ENCODE results near the gene ADH6.
A peak's percentile ranks its signal among the peaks of the same experiment; 100 is the strongest.
"Not testable (repeated sequence)": the region's sequence is repeated elsewhere in the genome, so short reads cannot be mapped to it uniquely, and the experiment has no call there.

Gene ADH6

DNA sequence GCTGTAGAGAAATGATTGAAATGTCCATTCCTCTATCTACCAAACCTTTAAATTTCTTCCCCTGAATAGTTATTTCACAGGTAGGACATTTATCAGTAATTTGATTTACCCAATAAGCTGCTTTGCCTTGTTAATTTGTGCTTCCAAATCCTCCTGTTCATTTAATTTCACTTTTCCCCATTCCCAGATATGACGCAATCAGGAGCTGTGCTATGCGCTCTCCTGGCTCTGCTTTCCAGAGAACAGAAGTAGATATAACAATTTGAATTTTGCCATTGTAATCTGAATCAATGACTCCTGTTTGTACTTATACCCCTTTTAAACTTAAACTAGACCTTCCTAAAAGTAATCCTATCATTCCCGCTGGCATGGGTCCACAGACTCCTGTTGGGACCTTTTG lies 29.1 kb downstream of the ADH6 start:
- DNase-seq: not testable (repeated sequence)

GRCh38 chr4:99186029-99186428 lies 33.0 kb downstream of the ADH6 start:
- no peak for DNase-seq

DNA sequence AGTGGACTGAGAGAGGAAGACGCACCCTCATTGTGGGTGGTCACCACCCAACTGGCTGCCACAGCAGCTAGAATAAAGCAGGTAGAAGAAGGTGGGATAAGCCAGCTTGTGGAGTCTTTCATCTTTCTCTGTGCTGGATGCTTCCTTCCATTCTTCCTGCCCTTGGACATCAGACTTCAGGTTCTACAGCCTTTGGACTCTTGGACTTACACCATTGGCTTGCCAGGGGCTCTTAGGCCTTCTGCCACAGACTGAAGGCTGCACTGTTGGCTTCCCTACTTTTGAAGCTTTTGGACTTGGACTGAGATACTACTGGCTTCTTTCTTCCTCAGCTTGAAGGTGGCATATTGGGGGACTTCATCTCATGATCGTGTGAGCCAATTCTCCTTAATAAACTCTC lies 33.5 kb downstream of the ADH6 start:
- DNase-seq: no peak

DNA sequence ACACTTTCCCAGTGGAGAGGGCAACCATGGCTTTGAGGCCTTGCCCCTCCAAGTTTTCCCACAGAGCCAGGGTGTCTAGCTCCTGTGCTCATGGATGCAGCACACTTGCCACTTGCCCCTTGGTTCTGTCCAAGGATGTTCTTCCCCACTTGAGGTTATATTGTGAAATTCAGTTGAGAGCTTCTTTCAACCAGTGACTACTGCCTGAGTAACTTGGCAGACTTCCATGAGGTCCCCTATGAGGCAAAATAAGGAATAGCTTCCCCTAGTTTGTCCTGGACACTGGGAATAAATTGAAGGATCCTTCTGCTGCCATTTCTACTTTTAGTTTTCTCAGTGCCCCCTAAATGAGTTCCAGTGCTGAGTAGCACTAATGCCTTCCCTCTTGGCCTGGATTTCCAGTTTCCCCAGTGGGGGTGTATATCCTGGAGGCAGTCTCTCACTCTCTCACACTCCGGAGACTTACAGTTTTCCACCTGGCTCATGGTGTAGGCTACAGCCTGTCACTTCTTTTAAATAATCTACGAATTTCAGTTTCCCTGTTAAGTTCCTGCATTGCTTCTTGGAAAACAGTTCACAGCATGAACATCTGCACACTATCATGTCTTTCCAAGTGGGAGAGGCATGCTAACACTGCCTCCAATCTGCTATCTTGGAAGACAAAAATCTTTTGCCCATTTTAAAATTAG lies 38.5 kb downstream of the ADH6 start:
- no peak for DNase-seq

DNA sequence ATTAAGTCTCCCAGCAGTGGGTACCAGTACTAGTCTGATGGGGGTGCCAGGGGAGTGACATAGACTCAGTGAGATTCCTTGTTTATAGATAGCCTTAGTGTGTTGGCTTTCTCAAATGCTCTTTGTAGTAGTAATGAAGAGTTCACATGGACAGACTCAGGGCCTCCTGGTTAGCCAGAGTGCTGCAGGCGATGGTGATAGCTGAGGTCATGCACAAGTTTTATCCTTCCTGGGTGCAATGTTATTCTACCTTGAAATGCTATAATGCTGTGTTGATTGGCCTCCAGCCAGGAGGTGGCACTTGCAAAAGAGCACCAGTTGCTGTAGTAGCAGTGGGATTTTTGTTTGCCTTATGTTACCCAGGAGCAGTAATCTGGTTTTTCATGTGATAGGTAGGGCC lies 39.4 kb downstream of the ADH6 start:
- no peak for DNase-seq

DNA sequence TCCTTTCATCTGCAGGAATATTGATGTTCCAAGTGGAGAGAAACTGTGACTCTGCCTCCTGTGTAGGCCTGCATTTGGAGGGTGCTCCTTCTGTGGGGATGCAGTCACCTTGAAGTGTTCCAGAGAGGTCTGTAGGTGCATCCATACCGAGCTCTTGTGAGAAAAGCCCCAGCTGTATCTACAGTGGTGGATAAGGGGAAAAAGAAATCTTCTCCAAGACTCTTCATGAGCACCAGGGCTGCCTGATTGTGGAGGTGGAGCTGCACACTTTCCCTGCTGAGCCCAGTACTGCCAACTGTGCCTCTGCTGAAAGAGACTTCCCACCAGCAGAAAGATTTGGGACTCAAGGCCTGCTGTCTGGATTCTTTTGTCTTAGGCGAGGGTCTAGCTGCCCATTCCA lies 39.9 kb downstream of the ADH6 start:
- DNase-seq: no peak

GRCh38 chr4:99166544-99166943 lies 52.5 kb downstream of the ADH6 start:
- DNase-seq: no peak

DNA sequence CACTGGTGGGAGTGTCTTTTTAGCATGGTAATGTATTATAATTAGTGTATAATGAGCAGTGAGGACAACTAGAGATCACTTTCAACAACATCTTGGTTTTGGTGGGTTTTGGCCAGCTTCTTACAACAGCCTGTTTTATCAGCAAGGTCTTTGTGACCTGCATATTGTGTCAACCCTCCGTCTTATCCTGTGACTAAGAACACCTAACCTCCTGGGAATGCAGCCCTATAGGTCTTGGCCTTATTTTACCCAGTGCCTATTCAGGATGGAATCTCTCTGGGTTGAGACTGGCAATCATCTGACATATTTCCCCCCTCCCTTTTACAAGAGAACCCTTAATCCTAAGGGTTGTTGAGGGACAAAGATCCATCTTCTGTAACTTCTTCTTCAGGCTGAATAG lies 53.1 kb downstream of the ADH6 start:
- DNase-seq: no peak

- no peak for DNase-seq
Measured at GRCh38 chr4:99161373-99162099, 57.5 kb downstream of the ADH6 start.

DNA sequence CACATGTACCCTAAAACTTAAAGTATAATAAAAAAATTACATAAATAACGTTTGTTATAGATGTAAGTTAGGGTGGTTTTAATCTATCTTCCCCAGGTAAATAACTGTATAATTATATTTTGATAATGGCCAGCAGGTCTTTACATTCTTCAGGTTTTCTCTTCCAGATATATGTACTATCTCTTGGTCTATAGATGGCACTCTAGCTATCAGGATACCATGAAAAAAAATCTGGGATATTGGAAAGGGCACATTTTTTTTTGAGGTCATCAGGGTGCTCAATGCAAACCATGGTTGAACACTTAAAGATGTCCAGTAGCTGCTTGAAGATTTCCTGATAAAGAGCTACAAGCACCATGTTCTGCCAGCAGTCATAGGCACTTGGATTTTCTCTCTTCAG lies 59.3 kb downstream of the ADH6 start:
- peak in 1 of 2 experiments; percentile 0 for DNase-seq

- no peak for DNase-seq
Measured at GRCh38 chr4:99157478-99157935, 61.5 kb downstream of the ADH6 start.

GRCh38 chr4:99156992-99157391 lies 62.1 kb downstream of the ADH6 start:
- DNase-seq: no peak

GRCh38 chr4:99154658-99155342 lies 64.2 kb downstream of the ADH6 start:
- no peak for DNase-seq

Data from NCI-H524 (cell line).